ENCODE measurements around the gene LMBR1. TPM values are rescaled to one million over a fixed set of nuclear protein-coding genes. Genes with fewer than 3 reads are reported as not detected.

LMBR1 gene
- polyA plus RNA-seq, 1 donor from 2014 or later: 68.9 TPM

DNA sequence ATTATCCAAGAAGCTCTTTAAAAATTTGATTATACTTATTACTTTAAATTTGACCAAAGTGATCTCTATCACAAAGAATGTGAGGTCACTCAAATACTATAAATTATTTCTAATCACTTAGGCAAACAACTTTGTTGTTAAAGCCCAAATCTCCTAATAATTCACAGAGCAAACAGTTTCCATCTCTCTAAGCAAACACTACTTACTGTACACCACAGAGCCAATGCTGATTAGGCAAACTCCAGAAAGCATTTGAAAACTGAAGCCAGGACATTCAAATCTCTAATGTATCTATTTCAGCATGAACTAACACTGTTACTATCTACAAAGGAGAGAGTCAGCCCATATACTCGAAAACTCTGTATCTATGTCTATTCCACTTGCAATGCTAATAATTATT lies 145.3 kb downstream of the LMBR1 start:
- H3K4me3 ChIP-seq (ENCODE audit: low read length): no peak overlapping the region
- H2AFZ ChIP-seq (ENCODE audit: low read depth, low read length): no peak overlapping the region
- no peak overlapping the region for H3K4me2 ChIP-seq (ENCODE audit: low read length)
- no peaks in the 10 kb centered on the region for H3K36me3 ChIP-seq (ENCODE audit: insufficient read depth, low read length)
- no peak overlapping the region for H3K27ac ChIP-seq (ENCODE audit: low read length)
- TF ChIP-seq EZH2 (IDR thresholded peaks at IDR 0.05; ENCODE audit: borderline replicate concordance, insufficient read depth, low read length, poor library complexity, severe bottlenecking) (no peak), TAF1 (IDR thresholded peaks at IDR 0.05; ENCODE audit: low read depth) (no peak), EP300 (conservative IDR thresholded peaks at IDR 0.05; ENCODE audit: poor library complexity, severe bottlenecking) (no peak), SMC3 (conservative IDR thresholded peaks at IDR 0.05; ENCODE audit: poor library complexity) (no peak), RAD21 (conservative IDR thresholded peaks at IDR 0.05) (no peak), CTCF (IDR thresholded peaks at IDR 0.05; ENCODE audit: poor library complexity, severe bottlenecking) (no peak), MXI1 (conservative IDR thresholded peaks at IDR 0.05; ENCODE audit: poor library complexity, severe bottlenecking) (no peak), POLR2AphosphoS5 (IDR thresholded peaks at IDR 0.05) (no peak)
- TF ChIP-seq, protein P1, sequence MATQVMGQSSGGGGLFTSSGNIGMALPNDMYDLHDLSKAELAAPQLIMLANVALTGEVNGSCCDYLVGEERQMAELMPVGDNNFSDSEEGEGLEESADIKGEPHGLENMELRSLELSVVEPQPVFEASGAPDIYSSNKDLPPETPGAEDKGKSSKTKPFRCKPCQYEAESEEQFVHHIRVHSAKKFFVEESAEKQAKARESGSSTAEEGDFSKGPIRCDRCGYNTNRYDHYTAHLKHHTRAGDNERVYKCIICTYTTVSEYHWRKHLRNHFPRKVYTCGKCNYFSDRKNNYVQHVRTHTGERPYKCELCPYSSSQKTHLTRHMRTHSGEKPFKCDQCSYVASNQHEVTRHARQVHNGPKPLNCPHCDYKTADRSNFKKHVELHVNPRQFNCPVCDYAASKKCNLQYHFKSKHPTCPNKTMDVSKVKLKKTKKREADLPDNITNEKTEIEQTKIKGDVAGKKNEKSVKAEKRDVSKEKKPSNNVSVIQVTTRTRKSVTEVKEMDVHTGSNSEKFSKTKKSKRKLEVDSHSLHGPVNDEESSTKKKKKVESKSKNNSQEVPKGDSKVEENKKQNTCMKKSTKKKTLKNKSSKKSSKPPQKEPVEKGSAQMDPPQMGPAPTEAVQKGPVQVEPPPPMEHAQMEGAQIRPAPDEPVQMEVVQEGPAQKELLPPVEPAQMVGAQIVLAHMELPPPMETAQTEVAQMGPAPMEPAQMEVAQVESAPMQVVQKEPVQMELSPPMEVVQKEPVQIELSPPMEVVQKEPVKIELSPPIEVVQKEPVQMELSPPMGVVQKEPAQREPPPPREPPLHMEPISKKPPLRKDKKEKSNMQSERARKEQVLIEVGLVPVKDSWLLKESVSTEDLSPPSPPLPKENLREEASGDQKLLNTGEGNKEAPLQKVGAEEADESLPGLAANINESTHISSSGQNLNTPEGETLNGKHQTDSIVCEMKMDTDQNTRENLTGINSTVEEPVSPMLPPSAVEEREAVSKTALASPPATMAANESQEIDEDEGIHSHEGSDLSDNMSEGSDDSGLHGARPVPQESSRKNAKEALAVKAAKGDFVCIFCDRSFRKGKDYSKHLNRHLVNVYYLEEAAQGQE (IDR thresholded peaks at IDR 0.05; ENCODE audit: borderline replicate concordance): no peak
- no peaks in the 10 kb centered on the region for H3F3A ChIP-seq (ENCODE audit: insufficient read depth, low read length, poor library complexity, severe bottlenecking)
- no peak overlapping the region for H3K9ac ChIP-seq (ENCODE audit: low read length)
- no peaks in the 10 kb centered on the region for H4K20me1 ChIP-seq (ENCODE audit: insufficient read depth)
- no peaks in the 10 kb centered on the region for H3K9me3 ChIP-seq (ENCODE audit: low read length)
- no peaks in the 10 kb centered on the region for H3K79me2 ChIP-seq (replicated peaks; ENCODE audit: insufficient read depth, low read length)
- H3K27me3 ChIP-seq (ENCODE audit: insufficient read depth, low read depth, low read length): no peaks in the 10 kb centered on the region
- no peaks in the 10 kb centered on the region for H3K9me2 ChIP-seq (ENCODE audit: insufficient read depth, low read length)

DNA sequence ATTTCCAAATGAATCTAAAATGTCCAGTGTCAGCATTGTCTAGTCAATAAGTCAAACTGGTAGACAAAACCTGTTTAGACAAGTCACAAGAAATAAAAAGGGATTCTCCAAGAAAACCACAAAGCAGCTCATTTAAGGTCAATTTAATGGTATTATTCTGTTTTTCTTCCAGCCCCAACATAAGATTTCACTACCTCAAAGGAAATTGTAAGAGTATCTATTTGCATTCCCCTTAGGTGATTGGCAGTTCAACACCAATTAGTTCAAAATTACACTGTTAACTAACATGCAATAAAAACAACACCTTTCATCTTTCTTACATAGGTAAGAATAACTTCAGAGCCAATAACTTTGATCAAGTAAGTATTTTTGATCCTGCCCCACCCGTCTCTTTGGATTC lies 146.1 kb downstream of the LMBR1 start:
- Histone ChIP-seq H3F3A (ENCODE audit: insufficient read depth, low read length, poor library complexity, severe bottlenecking) (no peaks in the 10 kb centered on the region), H3K4me3 (ENCODE audit: low read length) (no peak overlapping the region), H3K27me3 (ENCODE audit: insufficient read depth, low read depth, low read length) (no peaks in the 10 kb centered on the region), H3K4me2 (ENCODE audit: low read length) (no peak overlapping the region), H3K27ac (ENCODE audit: low read length) (no peak overlapping the region), H3K9me2 (ENCODE audit: insufficient read depth, low read length) (no peaks in the 10 kb centered on the region), H3K9ac (ENCODE audit: low read length) (no peak overlapping the region), H4K20me1 (ENCODE audit: insufficient read depth) (no peaks in the 10 kb centered on the region), H3K36me3 (ENCODE audit: insufficient read depth, low read length) (no peaks in the 10 kb centered on the region), H2AFZ (ENCODE audit: low read depth, low read length) (no peak overlapping the region), H3K79me2 (replicated peaks; ENCODE audit: insufficient read depth, low read length) (no peaks in the 10 kb centered on the region), H3K9me3 (ENCODE audit: low read length) (no peaks in the 10 kb centered on the region)
- TF ChIP-seq RAD21 (conservative IDR thresholded peaks at IDR 0.05) (no peak), CTCF (IDR thresholded peaks at IDR 0.05; ENCODE audit: poor library complexity, severe bottlenecking) (no peak), MXI1 (conservative IDR thresholded peaks at IDR 0.05; ENCODE audit: poor library complexity, severe bottlenecking) (no peak), SMC3 (conservative IDR thresholded peaks at IDR 0.05; ENCODE audit: poor library complexity) (no peak), POLR2AphosphoS5 (IDR thresholded peaks at IDR 0.05) (no peak), EP300 (conservative IDR thresholded peaks at IDR 0.05; ENCODE audit: poor library complexity, severe bottlenecking) (no peak), TAF1 (IDR thresholded peaks at IDR 0.05; ENCODE audit: low read depth) (no peak), EZH2 (IDR thresholded peaks at IDR 0.05; ENCODE audit: borderline replicate concordance, insufficient read depth, low read length, poor library complexity, severe bottlenecking) (no peak)
- TF ChIP-seq, protein P1 (IDR thresholded peaks at IDR 0.05; ENCODE audit: borderline replicate concordance): no peak
